GM13977 (cell line): ENCODE data around the gene UBAC2.

Experiments
- DNase-seq: peaks from one replicate; pipeline ENCODE4 v3.0.0; 2012; ENCODE audit warnings: low spot score
- in situ Hi-C: fragments of 300-500 bp; cut with MboI; formaldehyde crosslinking; loops from one replicate; pipeline ENCODE4 v1.12.0; 2022; ENCODE audit warnings: low sequenced_read_pairs, low pct_unique_long_range_greater_than_20kb, mixed read lengths, inconsistent platforms; ENCODE audit not compliant: unreplicated experiment
- TF ChIP-seq, protein P1 (sequence below): IDR thresholded peaks from 2 replicates; pipeline ENCODE4 v1.5.1; 2012; ENCODE audit warnings: mild to moderate bottlenecking, control low read depth; ENCODE audit not compliant: insufficient read depth; ENCODE audit errors: extremely low read depth, missing control alignments

Gene UBAC2

GRCh38 chr13:99313501-99313900 is 112.8 kb downstream of the UBAC2 start:
- TF ChIP-seq, protein P1, sequence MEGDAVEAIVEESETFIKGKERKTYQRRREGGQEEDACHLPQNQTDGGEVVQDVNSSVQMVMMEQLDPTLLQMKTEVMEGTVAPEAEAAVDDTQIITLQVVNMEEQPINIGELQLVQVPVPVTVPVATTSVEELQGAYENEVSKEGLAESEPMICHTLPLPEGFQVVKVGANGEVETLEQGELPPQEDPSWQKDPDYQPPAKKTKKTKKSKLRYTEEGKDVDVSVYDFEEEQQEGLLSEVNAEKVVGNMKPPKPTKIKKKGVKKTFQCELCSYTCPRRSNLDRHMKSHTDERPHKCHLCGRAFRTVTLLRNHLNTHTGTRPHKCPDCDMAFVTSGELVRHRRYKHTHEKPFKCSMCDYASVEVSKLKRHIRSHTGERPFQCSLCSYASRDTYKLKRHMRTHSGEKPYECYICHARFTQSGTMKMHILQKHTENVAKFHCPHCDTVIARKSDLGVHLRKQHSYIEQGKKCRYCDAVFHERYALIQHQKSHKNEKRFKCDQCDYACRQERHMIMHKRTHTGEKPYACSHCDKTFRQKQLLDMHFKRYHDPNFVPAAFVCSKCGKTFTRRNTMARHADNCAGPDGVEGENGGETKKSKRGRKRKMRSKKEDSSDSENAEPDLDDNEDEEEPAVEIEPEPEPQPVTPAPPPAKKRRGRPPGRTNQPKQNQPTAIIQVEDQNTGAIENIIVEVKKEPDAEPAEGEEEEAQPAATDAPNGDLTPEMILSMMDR, result no peak
- DNase-seq, result no peak
- in situ Hi-C loops, result no loop called here

DNA sequence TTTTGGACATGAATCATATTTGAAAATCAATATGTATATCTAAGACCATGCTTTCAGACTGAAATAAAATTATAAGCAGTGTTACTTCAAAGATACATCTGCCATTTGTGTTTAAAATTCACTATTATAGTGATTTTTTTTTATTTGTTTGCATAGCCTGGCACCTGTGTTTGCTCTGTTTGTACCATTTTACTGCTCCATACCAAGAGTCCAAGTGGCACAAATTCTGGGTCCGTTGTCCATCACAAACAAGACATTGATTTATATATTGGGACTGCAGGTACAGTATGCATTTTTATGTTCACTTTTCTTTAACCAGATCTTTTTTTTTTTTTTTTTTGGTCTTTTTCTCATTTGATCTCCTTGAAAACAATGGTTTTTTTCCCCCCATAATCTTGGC is 113.3 kb downstream of the UBAC2 start:
- in situ Hi-C loops, result no loop called here
- TF ChIP-seq, protein P1, result no peak
- no peak for DNase-seq

DNA sequence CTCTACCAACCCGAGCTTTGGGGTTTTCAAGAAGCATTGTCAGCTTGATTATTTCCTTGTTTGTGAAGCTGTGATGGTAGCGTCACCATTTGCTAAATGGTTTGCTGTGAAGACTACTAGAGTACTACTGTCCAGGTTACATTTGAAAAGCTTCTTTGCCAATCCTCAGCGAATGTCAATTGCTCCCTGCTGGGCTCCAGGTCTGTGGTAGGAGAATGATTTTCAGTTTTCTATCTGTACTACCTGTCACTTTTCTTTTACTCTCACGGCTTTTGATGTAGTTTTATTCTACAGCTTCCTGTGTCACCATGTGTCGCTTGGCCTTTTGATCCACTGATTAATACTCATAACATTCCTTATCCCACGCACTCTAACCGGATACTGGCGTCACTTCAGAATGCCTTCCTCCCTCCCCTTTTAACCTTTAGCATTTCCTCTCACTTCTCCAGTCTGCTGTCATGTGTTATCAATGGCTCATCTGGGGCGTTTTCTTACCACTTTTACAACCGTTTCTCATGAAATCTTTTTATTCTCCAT is 114.1 kb downstream of the UBAC2 start:
- in situ Hi-C loops, result no loop called here
- no peak for DNase-seq
- TF ChIP-seq, protein P1, result no peak

- in situ Hi-C loops, result no loop called here
- no peak for DNase-seq
- TF ChIP-seq, protein P1, result no peak
These were observed 114.5 kb downstream of the UBAC2 start for GRCh38 chr13:99315186-99315585.

DNA sequence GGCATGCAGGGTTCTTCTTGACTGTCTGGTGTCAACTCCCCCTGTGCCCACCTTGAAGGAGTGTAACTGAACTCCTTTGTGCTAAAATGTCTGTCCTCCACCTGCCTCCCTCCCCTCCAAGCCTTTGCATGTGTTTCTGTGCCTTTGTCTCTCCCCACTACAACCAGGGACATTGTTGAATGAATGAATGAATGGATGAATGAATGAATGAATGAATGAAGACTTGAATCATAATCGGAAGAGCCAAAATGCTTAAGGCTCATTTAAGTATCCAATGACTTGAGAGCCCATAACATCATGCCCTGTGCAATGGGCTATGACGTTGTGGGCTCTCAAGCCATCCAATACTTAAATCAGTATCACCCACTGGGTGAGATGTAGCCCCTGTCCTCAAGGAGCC is 115.6 kb downstream of the UBAC2 start:
- TF ChIP-seq, protein P1, result no peak
- in situ Hi-C loops, result no loop called here
- no peak for DNase-seq

GRCh38 chr13:99316657-99317256 is 116.1 kb downstream of the UBAC2 start:
- DNase-seq, result no peak
- TF ChIP-seq, protein P1, result no peak
- in situ Hi-C loops, result no loop called here
